Kidney (tissue), 14 donors: ENCODE data around the gene WWOX. TPM values are rescaled to one million over a fixed set of nuclear protein-coding genes. Genes with fewer than 3 reads are reported as not detected.

Experiments
- DNase-seq, 5 donors: peaks; one replicate each; pipeline ENCODE4 v3.0.0-alpha.2; 2013 to 2020
- FAIRE-seq: peaks from 2 replicates; lab custom pipeline; 2012; peaks lifted over from hg19 to GRCh38; lab: Jason Lieb, UNC
- H3K27ac ChIP-seq, 2 donors: one replicate each; pipeline ENCODE4 v1.7.0; 2013; ENCODE audit warnings: low read depth in 2 of 2, low read length in 2 of 2, inconsistent platforms in 1 of 2
- H3K27me3 ChIP-seq: one replicate; pipeline ENCODE4 v1.7.1; 2013; ENCODE audit warnings: low read length, inconsistent platforms; ENCODE audit not compliant: control insufficient read depth, insufficient read depth
- H3K36me3 ChIP-seq, 3 donors: one replicate each; pipeline versions ENCODE4 v1.7.0 to v1.7.1; 2013; ENCODE audit warnings: low read length in 3 of 3, control low read depth in 1 of 3, inconsistent platforms in 1 of 3; ENCODE audit not compliant: insufficient read depth in 3 of 3, control insufficient read depth in 2 of 3
- H3K4me1 ChIP-seq, 3 donors: one replicate each; pipeline versions ENCODE4 v1.7.0 to v1.7.1; 2013; ENCODE audit warnings: low read length in 3 of 3, inconsistent platforms in 1 of 3, low read depth in 1 of 3; ENCODE audit not compliant: control insufficient read depth in 2 of 3, insufficient read depth in 2 of 3
- H3K4me3 ChIP-seq, 3 donors: one replicate each; pipeline versions ENCODE4 v1.7.0 to v1.8.1; 2013; ENCODE audit warnings: low read length in 3 of 3, control low read depth in 1 of 3, inconsistent platforms in 1 of 3
- H3K9ac ChIP-seq, 3 donors: one replicate each; pipeline versions ENCODE4 v1.7.0 to v1.7.1; 2013; ENCODE audit warnings: low read length in 3 of 3, control low read depth in 1 of 3, inconsistent platforms in 1 of 3
- H3K9me3 ChIP-seq, 3 donors: one replicate each; pipeline versions ENCODE4 v1.7.0 to v1.7.1; 2013; ENCODE audit warnings: low read length in 3 of 3, control low read depth in 1 of 3, inconsistent platforms in 1 of 3; ENCODE audit not compliant: control insufficient read depth in 2 of 3, insufficient read depth in 1 of 3
- intact Hi-C: fragments of 100-400 bp; cut with DNase I; formaldehyde crosslinking; loops from one replicate; pipeline ENCODE4 v1.11.1; 2022
- polyA plus RNA-seq: library from polyadenylated mRNA; stranded (reverse); fragments of 350-450 nt; fragmentation: Illumina TruSeq; extraction: RNeasy Lipid Tissue Mini Kit (QIAGEN cat#74804); gene quantifications from one replicate; pipeline ENCODE4 v1.2.3, GENCODE V29; 2014; ENCODE audit warnings: low read depth, low replicate concordance; ENCODE audit not compliant: insufficient read depth
- total RNA-seq: library from RNA; stranded (reverse); fragmentation: NEBNext Ultra II Directional; extraction: Animal tissue kit (Norgen Biotek cat#: 25700); gene quantifications from one replicate; pipeline ENCODE4 v1.2.1, GENCODE V29; 2021
- TF ChIP-seq, protein P1 (sequence below): IDR thresholded peaks from 3 replicates; pipeline ENCODE4 v1.5.1; 2012; ENCODE audit warnings: mild to moderate bottlenecking, moderate library complexity, borderline replicate concordance; ENCODE audit not compliant: insufficient read depth; ENCODE audit errors: extremely low read depth
- donor health status: control.
- donor health status: control.
- donor health status: control.
- donor health status: control.
- donor health status: control.
- donor health status: DM: yes; HTN: yes; CAD: no.
- donor health status: Normal renal cell carcinoma (clear cell type).

WWOX gene
- total and polyA plus RNA-seq, 2 donors from 2014 or later: 22.5 to 30.3 TPM

DNA sequence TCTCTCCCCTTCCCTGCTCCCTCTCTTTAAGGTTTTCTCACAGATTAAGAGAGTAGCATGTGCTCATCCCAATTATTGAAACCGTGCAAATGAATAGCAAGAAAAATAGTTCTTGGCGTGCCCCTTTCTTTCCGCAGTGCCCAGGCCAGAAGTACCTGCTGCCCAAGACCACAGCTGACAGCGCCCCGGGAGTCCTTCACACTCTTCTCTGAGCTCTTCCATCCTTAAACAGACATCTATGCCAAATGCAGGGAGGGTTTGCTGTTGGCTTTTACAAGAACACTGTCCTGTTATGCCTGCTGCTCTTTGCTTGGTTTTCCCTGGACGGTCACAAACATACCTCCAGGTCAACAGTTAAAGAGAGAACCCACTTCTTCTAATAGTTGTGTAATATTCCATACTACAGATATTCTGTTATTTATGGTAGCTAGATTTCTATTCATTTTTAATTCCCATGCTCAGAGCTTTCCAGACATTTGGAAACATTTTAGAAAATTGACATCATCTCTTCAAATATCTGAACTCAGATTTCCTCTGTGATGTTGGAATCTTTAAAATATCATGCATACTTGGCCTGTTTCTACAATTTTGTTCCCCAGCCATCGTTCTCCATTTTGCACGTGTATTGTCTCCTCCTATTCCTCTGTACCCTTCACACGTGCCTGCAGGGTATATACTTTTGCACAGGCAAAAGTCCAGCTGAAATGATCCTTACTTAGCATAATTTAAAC is 416.7 kb downstream of the WWOX start:
- no peak overlapping the region for H3K27ac ChIP-seq
- DNase-seq (no peak), FAIRE-seq (no peak)
- H3K36me3 ChIP-seq: no peaks in the 10 kb centered on the region
- H3K27me3 ChIP-seq: no peaks in the 10 kb centered on the region
- H3K9ac ChIP-seq: no peak overlapping the region
- TF ChIP-seq, protein P1, sequence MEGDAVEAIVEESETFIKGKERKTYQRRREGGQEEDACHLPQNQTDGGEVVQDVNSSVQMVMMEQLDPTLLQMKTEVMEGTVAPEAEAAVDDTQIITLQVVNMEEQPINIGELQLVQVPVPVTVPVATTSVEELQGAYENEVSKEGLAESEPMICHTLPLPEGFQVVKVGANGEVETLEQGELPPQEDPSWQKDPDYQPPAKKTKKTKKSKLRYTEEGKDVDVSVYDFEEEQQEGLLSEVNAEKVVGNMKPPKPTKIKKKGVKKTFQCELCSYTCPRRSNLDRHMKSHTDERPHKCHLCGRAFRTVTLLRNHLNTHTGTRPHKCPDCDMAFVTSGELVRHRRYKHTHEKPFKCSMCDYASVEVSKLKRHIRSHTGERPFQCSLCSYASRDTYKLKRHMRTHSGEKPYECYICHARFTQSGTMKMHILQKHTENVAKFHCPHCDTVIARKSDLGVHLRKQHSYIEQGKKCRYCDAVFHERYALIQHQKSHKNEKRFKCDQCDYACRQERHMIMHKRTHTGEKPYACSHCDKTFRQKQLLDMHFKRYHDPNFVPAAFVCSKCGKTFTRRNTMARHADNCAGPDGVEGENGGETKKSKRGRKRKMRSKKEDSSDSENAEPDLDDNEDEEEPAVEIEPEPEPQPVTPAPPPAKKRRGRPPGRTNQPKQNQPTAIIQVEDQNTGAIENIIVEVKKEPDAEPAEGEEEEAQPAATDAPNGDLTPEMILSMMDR: no peak
- no peaks in the 10 kb centered on the region for H3K4me1 ChIP-seq
- no peak overlapping the region for H3K4me3 ChIP-seq
- no peaks in the 10 kb centered on the region for H3K9me3 ChIP-seq
- intact Hi-C loops: no loop called here

DNA sequence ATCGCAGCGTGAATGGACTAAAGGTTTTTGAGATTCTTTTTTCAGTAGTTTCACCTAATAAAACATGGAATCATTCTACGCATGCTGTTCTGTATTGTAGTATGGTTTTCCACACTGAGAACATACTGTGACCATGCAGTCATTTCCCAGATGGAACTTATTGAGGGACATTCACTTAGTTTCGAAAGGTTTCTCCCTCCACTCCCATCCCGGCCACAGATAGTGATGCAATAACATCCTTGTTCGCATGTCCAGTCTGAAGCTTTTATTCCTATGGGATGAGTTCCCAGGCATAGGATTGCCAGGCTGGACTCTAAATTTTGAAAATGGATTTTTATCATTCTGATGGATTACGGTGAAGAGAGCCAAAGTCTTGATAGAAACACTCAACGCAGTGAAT is 420.4 kb downstream of the WWOX start:
- FAIRE-seq: no peak
- Histone ChIP-seq H3K9ac (no peak overlapping the region), H3K9me3 (no peaks in the 10 kb centered on the region), H3K4me1 (no peaks in the 10 kb centered on the region), H3K4me3 (no peak overlapping the region), H3K36me3 (no peaks in the 10 kb centered on the region), H3K27ac (no peak overlapping the region), H3K27me3 (no peaks in the 10 kb centered on the region)
- intact Hi-C loops: no loop called here
- TF ChIP-seq, protein P1: no peak
- DNase-seq: no peak

DNA sequence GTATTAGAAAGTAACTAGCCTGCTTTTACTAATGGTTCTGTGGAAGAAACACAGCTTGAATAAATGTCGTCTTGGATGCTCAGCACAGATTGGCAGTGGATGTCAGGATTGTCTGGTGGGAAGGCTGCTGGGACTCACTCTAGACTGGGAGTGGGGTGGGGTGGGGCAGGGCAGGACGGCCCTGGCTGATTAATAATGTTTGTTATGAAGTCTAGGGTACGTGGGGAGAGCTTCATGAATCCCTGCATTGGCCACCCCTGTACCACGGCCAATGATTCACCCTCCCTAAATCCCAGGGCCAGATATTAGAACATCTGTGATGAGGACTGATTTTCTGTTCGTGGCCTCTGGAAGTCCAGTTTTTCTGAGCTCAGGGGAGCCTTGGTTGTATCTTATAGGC is 421.0 kb downstream of the WWOX start:
- H3K27ac ChIP-seq: no peak overlapping the region
- TF ChIP-seq, protein P1: no peak
- no peaks in the 10 kb centered on the region for H3K4me1 ChIP-seq
- intact Hi-C loops: no loop called here
- DNase-seq (no peak), FAIRE-seq (no peak)
- H3K36me3 ChIP-seq: no peaks in the 10 kb centered on the region
- H3K9me3 ChIP-seq: no peaks in the 10 kb centered on the region
- no peak overlapping the region for H3K4me3 ChIP-seq
- no peaks in the 10 kb centered on the region for H3K27me3 ChIP-seq
- no peak overlapping the region for H3K9ac ChIP-seq
